ENCODE measurements around the gene DEFB121. TPM values are rescaled to one million over a fixed set of nuclear protein-coding genes. Genes with fewer than 3 reads are reported as not detected.

DEFB121 gene, protein sequence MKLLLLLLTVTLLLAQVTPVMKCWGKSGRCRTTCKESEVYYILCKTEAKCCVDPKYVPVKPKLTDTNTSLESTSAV
- total RNA-seq = not detected

DNA sequence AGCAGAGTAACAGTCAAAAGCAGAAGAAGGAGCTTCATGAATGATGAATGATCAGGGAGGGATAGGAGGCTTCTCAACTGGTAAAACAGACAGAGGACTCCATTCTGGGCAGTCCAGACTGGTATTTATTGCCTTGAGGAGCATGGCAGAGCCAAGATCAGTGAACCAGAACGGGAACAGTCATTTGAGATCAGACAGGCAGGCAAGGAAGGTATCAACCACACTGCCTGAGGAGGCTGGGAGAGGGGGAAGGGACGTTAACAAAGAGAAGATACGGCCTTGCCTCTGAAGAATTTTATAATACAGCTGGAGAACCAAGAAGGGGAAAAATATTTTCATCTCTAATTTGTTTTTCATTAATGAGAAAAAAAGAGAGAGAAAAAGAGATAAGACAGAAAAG, at the start of gene DEFB121:
DEFB121 (minus strand) TSS at position 101 of the 400 bp plus-strand sequence; CDS start at position 38, 63 bp downstream.
- Histone ChIP-seq H3K4me1 (no peaks in the 10 kb centered on the region), H3K27ac (no peak within 1 kb of the TSS), H3K36me3 (no peaks in the 10 kb centered on the region), H3K27me3 (no peaks in the 10 kb centered on the region), H3K9me3 (no peaks in the 10 kb centered on the region), H3K4me3 (no peak within 1 kb of the TSS), H3K9ac (ENCODE audit: low read depth in 2 of 2, low read length in 2 of 2) (no peak within 1 kb of the TSS)
- intact Hi-C loops (cut with DNase I) = no loop called here
- no peak for DNase-seq
- TF ChIP-seq, protein P1, sequence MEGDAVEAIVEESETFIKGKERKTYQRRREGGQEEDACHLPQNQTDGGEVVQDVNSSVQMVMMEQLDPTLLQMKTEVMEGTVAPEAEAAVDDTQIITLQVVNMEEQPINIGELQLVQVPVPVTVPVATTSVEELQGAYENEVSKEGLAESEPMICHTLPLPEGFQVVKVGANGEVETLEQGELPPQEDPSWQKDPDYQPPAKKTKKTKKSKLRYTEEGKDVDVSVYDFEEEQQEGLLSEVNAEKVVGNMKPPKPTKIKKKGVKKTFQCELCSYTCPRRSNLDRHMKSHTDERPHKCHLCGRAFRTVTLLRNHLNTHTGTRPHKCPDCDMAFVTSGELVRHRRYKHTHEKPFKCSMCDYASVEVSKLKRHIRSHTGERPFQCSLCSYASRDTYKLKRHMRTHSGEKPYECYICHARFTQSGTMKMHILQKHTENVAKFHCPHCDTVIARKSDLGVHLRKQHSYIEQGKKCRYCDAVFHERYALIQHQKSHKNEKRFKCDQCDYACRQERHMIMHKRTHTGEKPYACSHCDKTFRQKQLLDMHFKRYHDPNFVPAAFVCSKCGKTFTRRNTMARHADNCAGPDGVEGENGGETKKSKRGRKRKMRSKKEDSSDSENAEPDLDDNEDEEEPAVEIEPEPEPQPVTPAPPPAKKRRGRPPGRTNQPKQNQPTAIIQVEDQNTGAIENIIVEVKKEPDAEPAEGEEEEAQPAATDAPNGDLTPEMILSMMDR (IDR thresholded peaks at IDR 0.05) = no peak

DNA sequence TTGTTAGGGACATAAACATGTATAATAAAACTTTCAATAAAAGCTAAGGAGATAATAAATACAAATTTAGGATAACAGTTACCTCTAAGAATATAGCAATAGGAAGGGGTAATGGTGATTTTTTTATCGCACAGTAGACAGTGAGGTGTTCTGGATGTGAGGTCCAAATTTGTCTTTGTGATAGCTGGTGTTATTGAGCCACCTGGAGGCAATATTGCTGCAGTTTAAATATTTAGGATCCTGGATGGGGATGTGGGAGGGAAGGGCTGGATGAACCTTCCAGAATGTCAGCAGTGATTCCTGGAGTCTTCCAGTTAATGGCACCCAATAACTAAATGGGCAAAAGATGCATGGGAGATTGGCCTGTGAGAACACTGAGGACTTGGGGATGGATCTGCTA, 48.3 kb upstream of the DEFB121 start:
- TF ChIP-seq, protein P1 (IDR thresholded peaks at IDR 0.05) = no peak
- Histone ChIP-seq H3K36me3 (no peaks in the 10 kb centered on the region), H3K9ac (ENCODE audit: low read depth in 2 of 2, low read length in 2 of 2) (no peak overlapping the region), H3K27me3 (no peaks in the 10 kb centered on the region), H3K4me3 (no peak overlapping the region), H3K27ac (no peak overlapping the region), H3K9me3 (no peaks in the 10 kb centered on the region), H3K4me1 (no peaks in the 10 kb centered on the region)
- no peak for DNase-seq
- intact Hi-C loops (cut with DNase I) = no loop called here

DNA sequence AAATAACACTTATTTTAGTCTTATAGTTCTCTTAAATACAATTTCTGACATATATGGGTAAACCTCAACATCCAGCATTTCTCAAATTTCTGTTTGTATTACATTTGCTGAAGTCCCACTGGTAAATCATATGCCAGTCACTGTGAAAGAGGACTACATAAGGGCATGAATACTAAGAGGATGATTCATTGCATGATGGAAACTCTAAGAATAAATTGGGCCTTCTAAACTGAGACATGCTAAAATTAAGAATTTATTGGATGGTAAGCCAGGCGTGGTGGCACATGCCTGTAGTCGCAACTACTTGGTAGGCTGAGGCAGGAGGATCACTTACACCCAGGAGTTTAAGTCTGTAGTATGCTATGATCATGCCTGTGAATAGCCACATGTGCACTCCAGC, 46.6 kb upstream of the DEFB121 start:
- DNase-seq = no peak
- H3K4me1 ChIP-seq = no peaks in the 10 kb centered on the region
- H3K9ac ChIP-seq (ENCODE audit: low read depth in 2 of 2, low read length in 2 of 2) = no peak overlapping the region
- H3K9me3 ChIP-seq = no peaks in the 10 kb centered on the region
- no peak overlapping the region for H3K27ac ChIP-seq
- no peak overlapping the region for H3K4me3 ChIP-seq
- H3K27me3 ChIP-seq = no peaks in the 10 kb centered on the region
- H3K36me3 ChIP-seq = no peaks in the 10 kb centered on the region
- TF ChIP-seq, protein P1 (IDR thresholded peaks at IDR 0.05) = no peak
- intact Hi-C loops (cut with DNase I) = no loop called here

DNA sequence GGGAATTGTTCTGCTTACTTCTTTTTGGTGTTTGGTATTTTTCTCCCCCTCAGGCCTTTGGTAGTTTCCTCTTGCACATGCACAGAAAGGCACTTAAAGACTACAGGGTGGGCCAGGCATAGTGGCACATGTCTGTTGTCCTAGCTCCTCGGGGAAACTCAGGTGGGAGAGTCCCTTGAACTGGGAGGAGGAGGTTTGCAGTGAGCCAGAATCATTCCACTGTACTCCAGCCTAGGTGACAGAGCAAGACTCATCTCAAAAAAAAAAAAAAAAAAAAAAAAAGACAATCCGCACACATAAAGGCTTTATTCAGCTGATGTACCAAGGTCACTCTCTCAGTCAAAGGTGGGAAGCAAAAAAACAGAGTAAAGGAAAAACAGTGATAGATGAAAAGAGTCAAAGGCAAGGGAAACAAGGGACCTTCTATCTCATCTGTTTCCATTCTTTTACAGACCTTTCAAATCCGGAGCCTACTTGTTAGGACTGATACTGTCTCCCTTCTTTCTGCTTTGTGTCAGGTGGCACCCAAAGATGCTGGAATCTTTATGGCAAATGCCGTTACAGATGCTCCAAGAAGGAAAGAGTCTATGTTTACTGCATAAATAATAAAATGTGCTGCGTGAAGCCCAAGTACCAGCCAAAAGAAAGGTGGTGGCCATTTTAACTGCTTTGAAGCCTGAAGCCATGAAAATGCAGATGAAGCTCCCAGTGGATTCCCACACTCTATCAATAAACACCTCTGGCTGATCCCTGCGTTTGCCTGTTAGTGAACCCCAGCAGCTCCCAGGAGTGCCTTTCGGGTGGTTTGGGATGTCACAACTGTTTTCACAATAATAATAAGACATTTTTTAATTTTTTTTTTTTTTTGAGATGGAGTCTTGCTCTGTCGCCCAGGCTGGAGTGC, 43.7 kb upstream of the DEFB121 start:
- H3K4me3 ChIP-seq = no peak overlapping the region
- no peak overlapping the region for H3K9ac ChIP-seq (ENCODE audit: low read depth in 2 of 2, low read length in 2 of 2)
- intact Hi-C loops (cut with DNase I) = no loop called here
- H3K27ac ChIP-seq = no peak overlapping the region
- H3K9me3 ChIP-seq = no peaks in the 10 kb centered on the region
- H3K4me1 ChIP-seq = no peaks in the 10 kb centered on the region
- no peak for DNase-seq
- TF ChIP-seq, protein P1 (IDR thresholded peaks at IDR 0.05) = no peak
- no peaks in the 10 kb centered on the region for H3K36me3 ChIP-seq
- H3K27me3 ChIP-seq = no peaks in the 10 kb centered on the region

DNA sequence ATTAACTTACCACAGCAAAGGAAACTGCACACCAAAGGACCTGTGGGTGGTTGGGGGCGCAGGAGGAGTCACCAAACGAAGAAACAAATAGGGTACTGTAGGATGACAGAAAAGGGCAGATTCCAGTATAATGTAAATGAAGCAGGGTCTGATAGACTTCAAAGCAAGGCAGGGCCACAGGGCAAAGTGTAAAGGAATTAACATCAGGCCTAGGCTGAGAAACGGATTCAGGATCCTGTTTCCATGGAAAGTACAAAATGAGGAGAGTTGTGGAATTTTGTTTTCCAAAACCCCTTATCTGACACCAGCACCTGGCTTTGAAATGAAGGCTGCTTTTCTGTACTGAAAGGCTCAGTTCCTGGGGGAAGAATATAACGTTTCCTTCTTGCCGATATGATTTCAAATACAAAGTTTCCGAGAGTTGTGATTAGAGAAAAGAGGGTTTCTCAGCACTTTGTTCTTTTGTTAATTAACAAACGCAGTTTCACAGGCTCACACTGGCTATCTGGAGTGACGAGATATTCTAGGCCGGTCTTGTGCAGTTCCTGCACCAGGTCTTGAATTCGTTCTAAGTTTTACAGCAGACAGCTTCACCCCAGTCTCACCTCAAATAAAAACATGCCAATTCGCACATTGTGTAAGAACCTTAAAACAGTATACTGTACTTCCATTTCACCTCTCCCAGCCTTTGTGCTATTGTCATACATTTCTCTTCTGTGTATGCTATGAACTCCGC, 40.2 kb upstream of the DEFB121 start:
- DNase-seq = no peak
- Histone ChIP-seq H3K4me1 (no peaks in the 10 kb centered on the region), H3K27ac (no peak overlapping the region), H3K9ac (ENCODE audit: low read depth in 2 of 2, low read length in 2 of 2) (no peak overlapping the region), H3K27me3 (no peaks in the 10 kb centered on the region), H3K9me3 (no peaks in the 10 kb centered on the region), H3K36me3 (no peaks in the 10 kb centered on the region), H3K4me3 (no peak overlapping the region)
- intact Hi-C loops (cut with DNase I) = no loop called here
- TF ChIP-seq, protein P1 (IDR thresholded peaks at IDR 0.05) = no peak

Data from colonic mucosa (tissue), 4 donors.